GM12878 (cell line): Measurements from ENCODE around the gene VSTM5. TPM values are rescaled to one million over a fixed set of nuclear protein-coding genes. Genes with fewer than 3 reads are reported as not detected.

Experiments used
- ATAC-seq: fragments of 200-7000 bp; cut with Tn5 transposase; 3 replicates; pipeline ENCODE4 v1.9.1; 2020; ENCODE audit warnings: mild to moderate bottlenecking, moderate library complexity
- BruUV-seq: library from RNA; stranded (reverse); fragments of 400-500 nt; replicated peaks from 2 replicates; lab custom pipeline; 2021; lab: Mats Ljungman, UMichigan
- CTCF ChIA-PET: fragments of 300-600 bp; sonication (Branson Sonifier 250); formaldehyde crosslinking; extraction: SDS; loops from one replicate; lab custom pipeline; 2021; ENCODE audit warnings: inconsistent platforms; lab: Yijun Ruan, JAX
- POLR2A ChIA-PET: fragments of 350-600 bp; formaldehyde crosslinking; extraction: SDS; loops from one replicate; lab custom pipeline; 2021; ENCODE audit warnings: inconsistent platforms; lab: Charles Lee
- RAD21 ChIA-PET: fragments of 300-600 bp; sonication (Branson Sonifier 250); formaldehyde crosslinking; loops from one replicate; lab custom pipeline; 2023; ENCODE audit warnings: antibody characterized with exemption; ENCODE audit not compliant: unreplicated experiment; lab: Charles Lee
- SMC1A ChIA-PET: fragments of 300-600 bp; sonication (Branson Sonifier 250); formaldehyde crosslinking; loops from one replicate; lab custom pipeline; 2023; ENCODE audit not compliant: unreplicated experiment, uncharacterized antibody; lab: Charles Lee
- DNase-seq: peaks from one replicate; pipeline ENCODE4 v3.0.0-alpha.2; 2011; ENCODE audit warnings: low read depth, low spot score
- FAIRE-seq: peaks from 3 replicates; lab custom pipeline; 2011; peaks lifted over from hg19 to GRCh38; lab: Jason Lieb, UNC
- H2AFZ ChIP-seq: 2 replicates; pipeline ENCODE4 v1.6.0; 2011; ENCODE audit warnings: low read depth, low read length, control low read depth; ENCODE audit not compliant: control insufficient read depth
- H3K27ac ChIP-seq: 2 replicates; pipeline ENCODE4 v1.5.1; 2011; ENCODE audit warnings: control low read depth; ENCODE audit not compliant: control insufficient read depth, insufficient read depth
- H3K27me3 ChIP-seq, 2 experiments: replicated peaks in 1 of 2; 2 replicates each; pipeline versions ENCODE4 v1.6.0 to v1.6.1; 2011; ENCODE audit warnings: low read length in 1 of 2; ENCODE audit not compliant: control insufficient read depth in 2 of 2, insufficient read depth in 2 of 2
- H3K36me3 ChIP-seq, 2 experiments: 2 replicates each; pipeline ENCODE4 v1.5.1; 2011; ENCODE audit warnings: low read length in 1 of 2; ENCODE audit not compliant: control insufficient read depth in 2 of 2, insufficient read depth in 2 of 2
- H3K4me1 ChIP-seq: 2 replicates; pipeline ENCODE4 v1.6.1; 2011; ENCODE audit warnings: mild to moderate bottlenecking, low read length, moderate library complexity, mixed read lengths; ENCODE audit not compliant: control insufficient read depth, insufficient read depth
- H3K4me2 ChIP-seq: 2 replicates; pipeline ENCODE4 v1.6.0; 2011; ENCODE audit warnings: control low read depth; ENCODE audit not compliant: control insufficient read depth, insufficient read depth
- H3K4me3 ChIP-seq: fragments of 200-600 bp; sonication (generic); 2 replicates; pipeline ENCODE4 v1.5.1; 2016
- H3K79me2 ChIP-seq: 2 replicates; pipeline ENCODE4 v1.6.0; 2011; ENCODE audit warnings: low read length; ENCODE audit not compliant: control insufficient read depth, insufficient read depth
- H3K9ac ChIP-seq: 2 replicates; pipeline ENCODE4 v1.8.0; 2011; ENCODE audit warnings: low read length, control low read depth, mixed read lengths; ENCODE audit not compliant: control insufficient read depth, insufficient read depth
- H3K9me3 ChIP-seq: replicated peaks from 3 replicates; pipeline ENCODE4 v1.5.1; 2011; ENCODE audit warnings: mild to moderate bottlenecking, low read length; ENCODE audit not compliant: control insufficient read depth, insufficient read depth
- H4K20me1 ChIP-seq: 2 replicates; pipeline ENCODE4 v1.6.0; 2011; ENCODE audit not compliant: control insufficient read depth, insufficient read depth
- CBX3 ChIP-seq: fragments of 200-600 bp; sonication (generic); IDR thresholded peaks from 2 replicates; pipeline ENCODE4 v1.6.1; 2016; ENCODE audit warnings: low read depth, borderline replicate concordance
- CHD4 ChIP-seq: fragments of 200-600 bp; sonication (generic); IDR thresholded peaks from 2 replicates; pipeline ENCODE4 v1.6.1; 2016; ENCODE audit warnings: mild to moderate bottlenecking
- RAD51 ChIP-seq: fragments of 450-650 bp; IDR thresholded peaks from 2 replicates; pipeline ENCODE4 v1.6.1; 2016; ENCODE audit warnings: moderate library complexity, mild to moderate bottlenecking, inconsistent platforms
- TCF3 ChIP-seq: IDR thresholded peaks from 2 replicates; pipeline ENCODE4 v1.6.1; 2012; ENCODE audit warnings: low read depth, mild to moderate bottlenecking, low read length, borderline replicate concordance; ENCODE audit not compliant: insufficient read depth
- TCF7 ChIP-seq: IDR thresholded peaks from 2 replicates; pipeline ENCODE4 v1.6.1; 2014; ENCODE audit warnings: antibody characterized with exemption, borderline replicate concordance
- ZBTB4 ChIP-seq: fragments of 450-650 bp; formaldehyde crosslinking; IDR thresholded peaks from 2 replicates; pipeline ENCODE4 v1.4.0; 2022; ENCODE audit warnings: mild to moderate bottlenecking, moderate library complexity
- WGBS: methylation state at CpG from one replicate; pipeline ENCODE4 v1.1.6; 2016; ENCODE audit warnings: low lambda C conversion rate; ENCODE audit not compliant: insufficient replicate concordance, insufficient coverage; ENCODE audit errors: missing lambda C conversion rate; 5-methylcytosine and 5-hydroxymethylcytosine counted together
- in situ Hi-C: fragments of 300-500 bp; cut with MboI; formaldehyde crosslinking; loops from 9 replicates; pipeline ENCODE4 v1.14.3; 2018; ENCODE audit warnings: mixed read lengths
- intact Hi-C: fragments of 100-400 bp; cut with micrococcal nuclease; formaldehyde crosslinking; loops from one replicate; pipeline ENCODE4 v1.14.2; 2022; ENCODE audit not compliant: unreplicated experiment
- polyA plus RNA-seq, 11 experiments: library from polyadenylated mRNA; depleted of rRNA in 4 of 11; unstranded in 6 of 11; stranded (reverse) in 5 of 11; fragments of >200 nt; fragmentation: Nextera tagmentation in 4 of 11; fragmentation: Illumina TruSeq in 1 of 11; extraction: Ambion mirVana in 4 of 11; extraction: Trizol in 1 of 11; gene quantifications; 1 replicate in 1 of 11; 2 replicates in 10 of 11; pipeline versions ENCODE4 v1.2.1 to v1.2.3, GENCODE V29; 2011 to 2016; ENCODE audit warnings: inconsistent platforms in 2 of 11, missing spikeins in 2 of 11, low read depth in 1 of 11
- total RNA-seq, 4 experiments: library from RNA; depleted of rRNA in 3 of 4; stranded (reverse); fragments of >200 nt in 3 of 4; fragmentation: Illumina TruSeq in 1 of 4; extraction: Trizol in 1 of 4; gene quantifications; 2 replicates each; pipeline versions ENCODE4 v1.2.1 to v1.2.3, GENCODE V29; 2013 to 2021
- TF ChIP-seq, protein P1 (sequence below): fragments of 450-650 bp; IDR thresholded peaks from 2 replicates; pipeline ENCODE4 v1.6.1; 2016; ENCODE audit warnings: mild to moderate bottlenecking

Gene VSTM5
- total and polyA plus RNA-seq, 10 of the 15 experiments (the other 5 are each of a cell fraction or from before 2014, with no cell fraction given) = not detected

DNA sequence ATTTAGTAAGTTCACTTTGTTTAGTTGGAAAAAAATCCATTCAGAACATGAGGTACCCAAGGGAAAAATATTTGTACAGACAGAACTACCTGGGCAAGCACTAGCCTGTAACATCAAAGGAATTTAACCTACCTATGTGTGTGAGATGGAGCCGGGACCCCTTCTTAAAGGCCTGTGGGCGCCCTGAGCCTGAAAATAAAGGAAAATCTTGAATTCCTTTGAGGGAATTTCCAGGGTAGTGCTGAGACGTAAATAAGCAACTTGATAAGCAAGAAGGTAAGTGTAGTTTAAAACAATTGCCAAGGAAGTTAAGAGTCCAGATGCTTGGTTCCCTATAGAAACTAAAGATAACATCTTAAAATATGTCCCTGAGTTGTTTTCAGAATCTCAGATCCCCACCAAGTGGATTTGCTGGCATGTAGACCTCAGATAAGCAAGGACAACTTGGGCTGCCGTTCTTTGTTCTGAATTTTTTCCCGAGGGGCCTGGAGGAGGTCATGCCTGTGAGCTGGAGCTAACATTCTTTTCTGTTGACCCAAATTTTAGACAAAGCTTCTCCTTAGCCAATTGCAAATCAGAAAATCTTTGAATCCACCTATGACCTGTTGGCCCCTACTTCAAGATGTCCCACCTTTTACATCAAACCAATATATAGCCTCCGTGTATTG is 35.3 kb downstream of the VSTM5 start:
- no peak overlapping the region for H3K27ac ChIP-seq
- no peaks in the 10 kb centered on the region for H4K20me1 ChIP-seq
- CTCF ChIA-PET = no interaction called here
- H3K9me3 ChIP-seq = no peaks in the 10 kb centered on the region
- no peaks in the 10 kb centered on the region for H3K27me3 ChIP-seq
- RAD21 ChIA-PET = no interaction called here
- H3K4me1 ChIP-seq = no peaks in the 10 kb centered on the region
- no peak for DNase-seq
- TF ChIP-seq ZBTB4 (no peak), TCF7 (no peak), CBX3 (no peak), RAD51 (no peak), CHD4 (no peak), TCF3 (no peak)
- TF ChIP-seq, protein P1, sequence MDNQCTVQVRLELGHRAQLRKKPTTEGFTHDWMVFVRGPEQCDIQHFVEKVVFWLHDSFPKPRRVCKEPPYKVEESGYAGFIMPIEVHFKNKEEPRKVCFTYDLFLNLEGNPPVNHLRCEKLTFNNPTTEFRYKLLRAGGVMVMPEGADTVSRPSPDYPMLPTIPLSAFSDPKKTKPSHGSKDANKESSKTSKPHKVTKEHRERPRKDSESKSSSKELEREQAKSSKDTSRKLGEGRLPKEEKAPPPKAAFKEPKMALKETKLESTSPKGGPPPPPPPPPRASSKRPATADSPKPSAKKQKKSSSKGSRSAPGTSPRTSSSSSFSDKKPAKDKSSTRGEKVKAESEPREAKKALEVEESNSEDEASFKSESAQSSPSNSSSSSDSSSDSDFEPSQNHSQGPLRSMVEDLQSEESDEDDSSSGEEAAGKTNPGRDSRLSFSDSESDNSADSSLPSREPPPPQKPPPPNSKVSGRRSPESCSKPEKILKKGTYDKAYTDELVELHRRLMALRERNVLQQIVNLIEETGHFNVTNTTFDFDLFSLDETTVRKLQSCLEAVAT = no peak
- no peak overlapping the region for H3K4me3 ChIP-seq
- H3K36me3 ChIP-seq = peaks cover 6 to 22% of the 10 kb centered on the region in 2 experiments
- no peak overlapping the region for H2AFZ ChIP-seq
- intact Hi-C loops = no loop called here
- POLR2A ChIA-PET = no interaction called here
- no TSS peak for BruUV-seq
- no peak overlapping the region for H3K9ac ChIP-seq
- no peak overlapping the region for H3K4me2 ChIP-seq
- SMC1A ChIA-PET = interaction anchor here (1.0 kb wide), 1 partner anchor 44 kb away, joined by 3 read pairs; no protein-coding TSS in a partner anchor
- ATAC-seq = no peak
- FAIRE-seq = no peak
- in situ Hi-C loops = no loop called here
- H3K79me2 ChIP-seq = no peaks in the 10 kb centered on the region
- WGBS = over 99% methylated on average over 6 of the region's 6 CpGs
